ENCODE measurements around the gene FCRL1. TPM values are rescaled to one million over a fixed set of nuclear protein-coding genes. Genes with fewer than 3 reads are reported as not detected.

Gene FCRL1, protein sequence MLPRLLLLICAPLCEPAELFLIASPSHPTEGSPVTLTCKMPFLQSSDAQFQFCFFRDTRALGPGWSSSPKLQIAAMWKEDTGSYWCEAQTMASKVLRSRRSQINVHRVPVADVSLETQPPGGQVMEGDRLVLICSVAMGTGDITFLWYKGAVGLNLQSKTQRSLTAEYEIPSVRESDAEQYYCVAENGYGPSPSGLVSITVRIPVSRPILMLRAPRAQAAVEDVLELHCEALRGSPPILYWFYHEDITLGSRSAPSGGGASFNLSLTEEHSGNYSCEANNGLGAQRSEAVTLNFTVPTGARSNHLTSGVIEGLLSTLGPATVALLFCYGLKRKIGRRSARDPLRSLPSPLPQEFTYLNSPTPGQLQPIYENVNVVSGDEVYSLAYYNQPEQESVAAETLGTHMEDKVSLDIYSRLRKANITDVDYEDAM
- total RNA-seq (2016; rRNA removed; fragmentation: Illumina TruSeq; extraction: Trizol) (not detected in 2 replicates), polyA plus RNA-seq (2011; rRNA removed) (not detected in 2 replicates), polyA minus RNA-seq (2011; rRNA and poly(A)+ RNA removed; ENCODE audit: low replicate concordance) (not detected in 2 replicates), Bru-seq, nascent RNA (not detected), BruChase-seq, experiment 1, labeled RNA remaining after a 6-hour chase (not detected), BruChase-seq, experiment 2, labeled RNA remaining after a 2-hour chase (not detected)
- not detected in 2 replicates for total RNA-seq (2016; cell fraction: cytosol; rRNA removed; fragmentation: Illumina TruSeq; extraction: Trizol; ENCODE audit: low read depth)
- not detected in 2 replicates for total RNA-seq (2016; cell fraction: insoluble cytoplasmic fraction; rRNA removed; fragmentation: Illumina TruSeq; extraction: Trizol)
- total RNA-seq (2016; cell fraction: membrane; rRNA removed; fragmentation: Illumina TruSeq; extraction: Trizol) = not detected in 2 replicates
- not detected in 2 replicates for total RNA-seq (2016; cell fraction: nucleus; rRNA removed; fragmentation: Illumina TruSeq; extraction: Trizol)
- not detected in 2 replicates for polyA plus RNA-seq (2011; cell fraction: cytosol; rRNA removed)
- polyA plus RNA-seq (2011; cell fraction: nucleus; rRNA removed) = not detected in 2 replicates
- not detected in 2 replicates for polyA plus RNA-seq (2012)
- not detected in 2 replicates for polyA plus RNA-seq (2016; cell fraction: cytosol; fragmentation: Illumina TruSeq; extraction: Trizol; ENCODE audit: low read depth)
- polyA plus RNA-seq (2016; cell fraction: insoluble cytoplasmic fraction; fragmentation: Illumina TruSeq; extraction: Trizol; ENCODE audit: low read depth) = not detected in 2 replicates
- polyA plus RNA-seq (2016; cell fraction: membrane; fragmentation: Illumina TruSeq; extraction: Trizol; ENCODE audit: low read depth) = not detected in 2 replicates
- not detected in 2 replicates for polyA plus RNA-seq (2016; cell fraction: nucleus; fragmentation: Illumina TruSeq; extraction: Trizol; ENCODE audit: insufficient read depth, low read depth)
- not detected in 2 replicates for polyA minus RNA-seq (2011; cell fraction: cytosol; rRNA and poly(A)+ RNA removed)
- polyA minus RNA-seq (2011; cell fraction: nucleus; rRNA and poly(A)+ RNA removed) = not detected in 2 replicates
- long read RNA-seq, experiment 1 = 0 reads
- long read RNA-seq, experiment 2 = 0 reads

DNA sequence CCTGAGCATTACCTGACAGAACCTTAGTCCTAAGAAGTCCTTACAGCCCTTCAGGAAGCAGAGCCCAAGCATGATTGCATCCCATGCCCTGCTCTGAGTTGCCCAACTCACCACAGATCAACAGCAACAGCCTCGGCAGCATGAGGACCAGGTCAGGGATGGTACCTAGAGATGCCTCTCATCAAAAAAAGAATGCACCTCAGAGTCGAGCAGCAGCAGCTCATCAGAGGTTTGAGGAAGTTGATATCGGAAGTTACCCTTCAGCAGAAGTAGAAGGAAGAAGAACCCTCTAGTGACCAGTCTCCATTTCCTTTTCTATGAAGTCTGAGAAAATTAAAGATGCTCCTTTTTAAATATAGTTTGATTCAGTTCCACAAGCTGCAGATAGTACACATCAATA lies at the start of gene FCRL1:
TSS of gene FCRL1 (minus strand) at position 225 of the 400 bp plus-strand sequence. CDS start at position 142, 83 bp downstream.
- POLR2A ChIA-PET = no interaction called here
- 0% methylated on average over 3 of the region's 3 CpGs for WGBS (ENCODE audit: low lambda C conversion rate)
- no peaks in the 10 kb centered on the region for H4K20me1 ChIP-seq (ENCODE audit: insufficient read depth, low read length)
- in situ Hi-C loops (cut with HindIII; ENCODE audit: extremely low pct_ligation_motif_present, low pct_unique_long_range_greater_than_20kb) = no loop called here
- CTCF ChIA-PET (ENCODE audit: low intra/inter-chr PET ratio, low total read pairs) = no interaction called here
- no peak within 1 kb of the TSS for H2AFZ ChIP-seq (ENCODE audit: low read length)
- H3K27me3 ChIP-seq (ENCODE audit: control insufficient read depth in 1 of 2, insufficient read depth in 2 of 2, low read length in 2 of 2) = no peaks in the 10 kb centered on the region
- ATAC-seq (no peak), DNase-seq (ENCODE audit: low spot score) (no peak), FAIRE-seq (no peak)
- no peaks in the 10 kb centered on the region for H3K36me3 ChIP-seq (replicated peaks in 1 of 2; ENCODE audit: control insufficient read depth in 1 of 2, insufficient read depth in 2 of 2, low read length in 2 of 2)
- no peak within 1 kb of the TSS for H3K9ac ChIP-seq (ENCODE audit: insufficient read depth, low read depth, low read length)
- no peak within 1 kb of the TSS for H3K4me2 ChIP-seq (ENCODE audit: low read depth, low read length)
- H3K79me2 ChIP-seq (ENCODE audit: insufficient read depth, low read length) = no peaks in the 10 kb centered on the region
- TF ChIP-seq ZBTB20 (CRISPR knock-in tag; IDR thresholded peaks at IDR 0.05; ENCODE audit: borderline replicate concordance, low read depth) (no peak), KLF15 (CRISPR knock-in tag; IDR thresholded peaks at IDR 0.05; ENCODE audit: borderline replicate concordance) (no peak), ELF3 (CRISPR knock-in tag; IDR thresholded peaks at IDR 0.05) (no peak), NCOA2 (CRISPR knock-in tag; IDR thresholded peaks at IDR 0.05) (no peak), XRCC5 (optimal IDR thresholded peaks at IDR 0.05; ENCODE audit: low read length) (no peak), KLF12 (CRISPR knock-in tag; IDR thresholded peaks at IDR 0.05; ENCODE audit: borderline replicate concordance) (no peak), DNMT1 (CRISPR knock-in tag; IDR thresholded peaks at IDR 0.05) (no peak), RNF2 (conservative IDR thresholded peaks at IDR 0.05; ENCODE audit: low read depth) (no peak), GATAD2A (CRISPR knock-in tag; IDR thresholded peaks at IDR 0.05) (no peak), SAFB2 (CRISPR knock-in tag; IDR thresholded peaks at IDR 0.05; ENCODE audit: borderline replicate concordance, low read depth) (no peak), FOXK1 (CRISPR knock-in tag; IDR thresholded peaks at IDR 0.05; ENCODE audit: borderline replicate concordance, low read depth) (no peak), DR1 (CRISPR knock-in tag; IDR thresholded peaks at IDR 0.05) (no peak), FOXA3 (CRISPR knock-in tag; IDR thresholded peaks at IDR 0.05) (no peak)
- TF ChIP-seq, protein P1, sequence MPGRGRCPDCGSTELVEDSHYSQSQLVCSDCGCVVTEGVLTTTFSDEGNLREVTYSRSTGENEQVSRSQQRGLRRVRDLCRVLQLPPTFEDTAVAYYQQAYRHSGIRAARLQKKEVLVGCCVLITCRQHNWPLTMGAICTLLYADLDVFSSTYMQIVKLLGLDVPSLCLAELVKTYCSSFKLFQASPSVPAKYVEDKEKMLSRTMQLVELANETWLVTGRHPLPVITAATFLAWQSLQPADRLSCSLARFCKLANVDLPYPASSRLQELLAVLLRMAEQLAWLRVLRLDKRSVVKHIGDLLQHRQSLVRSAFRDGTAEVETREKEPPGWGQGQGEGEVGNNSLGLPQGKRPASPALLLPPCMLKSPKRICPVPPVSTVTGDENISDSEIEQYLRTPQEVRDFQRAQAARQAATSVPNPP (CRISPR knock-in tag; IDR thresholded peaks at IDR 0.05) = no peak
- TF ChIP-seq, protein P2, sequence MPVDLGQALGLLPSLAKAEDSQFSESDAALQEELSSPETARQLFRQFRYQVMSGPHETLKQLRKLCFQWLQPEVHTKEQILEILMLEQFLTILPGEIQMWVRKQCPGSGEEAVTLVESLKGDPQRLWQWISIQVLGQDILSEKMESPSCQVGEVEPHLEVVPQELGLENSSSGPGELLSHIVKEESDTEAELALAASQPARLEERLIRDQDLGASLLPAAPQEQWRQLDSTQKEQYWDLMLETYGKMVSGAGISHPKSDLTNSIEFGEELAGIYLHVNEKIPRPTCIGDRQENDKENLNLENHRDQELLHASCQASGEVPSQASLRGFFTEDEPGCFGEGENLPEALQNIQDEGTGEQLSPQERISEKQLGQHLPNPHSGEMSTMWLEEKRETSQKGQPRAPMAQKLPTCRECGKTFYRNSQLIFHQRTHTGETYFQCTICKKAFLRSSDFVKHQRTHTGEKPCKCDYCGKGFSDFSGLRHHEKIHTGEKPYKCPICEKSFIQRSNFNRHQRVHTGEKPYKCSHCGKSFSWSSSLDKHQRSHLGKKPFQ (CRISPR knock-in tag; IDR thresholded peaks at IDR 0.05; ENCODE audit: insufficient replicate concordance) = no peak
- H3K9me3 ChIP-seq (ENCODE audit: low read length) = no peaks in the 10 kb centered on the region
- H3K4me3 ChIP-seq (replicated peaks in 1 of 3; ENCODE audit: insufficient read depth in 1 of 3, low read depth in 2 of 3, low read length in 3 of 3) = no peak within 1 kb of the TSS
- intact Hi-C loops (cut with micrococcal nuclease; ENCODE audit: unreplicated experiment) = no loop called here
- BruUV-seq (replicated peaks) = no TSS peak
- no peaks in the 10 kb centered on the region for H3K4me1 ChIP-seq (ENCODE audit: insufficient read depth, low read length)
- no peak within 1 kb of the TSS for H3K27ac ChIP-seq (ENCODE audit: extremely low read length, insufficient read depth, low read length)

Measured in HepG2 (cell line).